NOMO-1 treated with dmso at 0.1 percent for 144 hours (cell line): ENCODE data around the gene OR4F15.
"Not testable (repeated sequence)": the region's sequence is repeated elsewhere in the genome, so short reads cannot be mapped to it uniquely, and the experiment has no call there.

ENCODE experiments used
- DNase-seq: peaks from one replicate; lab custom pipeline; 2025; ENCODE audit not compliant: unreplicated experiment; lab: John Stamatoyannopoulos, UW

The OR4F15 gene, protein sequence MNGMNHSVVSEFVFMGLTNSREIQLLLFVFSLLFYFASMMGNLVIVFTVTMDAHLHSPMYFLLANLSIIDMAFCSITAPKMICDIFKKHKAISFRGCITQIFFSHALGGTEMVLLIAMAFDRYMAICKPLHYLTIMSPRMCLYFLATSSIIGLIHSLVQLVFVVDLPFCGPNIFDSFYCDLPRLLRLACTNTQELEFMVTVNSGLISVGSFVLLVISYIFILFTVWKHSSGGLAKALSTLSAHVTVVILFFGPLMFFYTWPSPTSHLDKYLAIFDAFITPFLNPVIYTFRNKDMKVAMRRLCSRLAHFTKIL

DNA sequence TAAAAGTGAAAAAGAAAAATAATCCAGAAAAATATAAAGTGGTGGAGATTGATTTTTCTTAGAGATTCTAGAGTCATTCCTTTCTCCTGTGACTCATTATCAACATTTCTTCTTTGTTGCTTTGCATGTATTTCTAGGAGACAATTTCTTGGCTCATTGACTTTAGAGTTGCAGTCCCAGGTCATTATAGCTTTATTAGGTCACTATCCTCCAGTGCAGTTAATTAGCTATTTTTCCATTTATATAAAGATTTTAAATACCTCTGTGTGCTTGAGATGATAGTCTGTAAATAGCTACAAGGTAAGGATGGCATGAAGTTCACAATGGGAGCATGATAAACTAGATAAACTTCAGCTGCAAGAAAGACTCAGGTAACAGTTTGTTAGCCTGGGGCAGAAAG is at the start of gene OR4F15:
Gene OR4F15 (plus strand): TSS at position 301 of the 400 bp plus-strand sequence. CDS start 5,985 bp downstream, outside the sequence.
- DNase-seq = no peak

DNA sequence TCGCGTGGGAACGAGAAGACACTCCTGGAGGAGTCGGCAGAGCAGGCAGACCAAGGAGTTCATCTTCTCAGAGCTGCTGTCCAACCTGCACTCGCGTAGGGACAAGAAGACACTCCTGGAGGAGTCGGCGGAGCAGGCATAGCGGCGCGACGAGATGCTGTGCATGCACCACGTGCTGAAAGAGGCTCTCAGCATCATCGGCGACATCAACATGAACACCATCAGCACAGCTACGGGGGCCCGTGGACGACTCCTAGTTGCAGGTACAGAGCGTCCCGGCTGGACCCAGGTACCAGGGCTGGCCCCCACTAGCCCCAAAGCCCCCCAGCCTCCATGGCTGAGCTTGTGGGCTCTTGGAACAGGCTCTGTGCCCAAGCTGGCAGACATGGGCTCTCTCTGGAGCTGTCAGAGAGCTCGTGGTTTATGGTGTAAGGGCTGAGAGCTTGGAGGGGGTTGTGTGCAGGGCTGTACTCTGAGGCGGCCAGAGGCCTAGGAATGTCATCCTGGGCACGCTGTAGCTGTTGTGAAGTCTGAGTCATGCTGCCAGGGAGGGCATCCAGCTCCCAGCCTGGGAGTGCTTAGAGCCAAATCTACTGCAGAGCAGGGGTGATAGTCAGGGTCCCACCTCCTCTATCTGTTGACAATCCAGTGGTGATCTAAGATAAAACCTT is 47.2 kb upstream of the OR4F15 start:
- not testable (repeated sequence) for DNase-seq

DNA sequence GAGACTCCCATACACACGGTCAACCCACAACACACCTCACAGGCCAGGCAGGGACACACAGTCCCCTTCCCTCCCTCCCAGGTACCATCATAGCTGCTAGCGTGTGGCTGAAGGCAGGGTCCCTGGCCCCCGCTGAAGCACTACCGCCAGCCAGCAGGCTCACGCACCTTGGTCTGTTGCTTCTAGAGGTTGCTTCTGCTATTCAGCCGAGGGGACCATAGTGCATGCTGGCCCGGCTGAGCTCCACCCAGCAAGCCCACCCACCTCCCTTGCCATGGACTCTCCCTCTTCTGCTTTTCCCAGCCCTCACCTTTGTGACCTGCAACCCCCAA is 46.7 kb upstream of the OR4F15 start:
- DNase-seq = not testable (repeated sequence)

DNA sequence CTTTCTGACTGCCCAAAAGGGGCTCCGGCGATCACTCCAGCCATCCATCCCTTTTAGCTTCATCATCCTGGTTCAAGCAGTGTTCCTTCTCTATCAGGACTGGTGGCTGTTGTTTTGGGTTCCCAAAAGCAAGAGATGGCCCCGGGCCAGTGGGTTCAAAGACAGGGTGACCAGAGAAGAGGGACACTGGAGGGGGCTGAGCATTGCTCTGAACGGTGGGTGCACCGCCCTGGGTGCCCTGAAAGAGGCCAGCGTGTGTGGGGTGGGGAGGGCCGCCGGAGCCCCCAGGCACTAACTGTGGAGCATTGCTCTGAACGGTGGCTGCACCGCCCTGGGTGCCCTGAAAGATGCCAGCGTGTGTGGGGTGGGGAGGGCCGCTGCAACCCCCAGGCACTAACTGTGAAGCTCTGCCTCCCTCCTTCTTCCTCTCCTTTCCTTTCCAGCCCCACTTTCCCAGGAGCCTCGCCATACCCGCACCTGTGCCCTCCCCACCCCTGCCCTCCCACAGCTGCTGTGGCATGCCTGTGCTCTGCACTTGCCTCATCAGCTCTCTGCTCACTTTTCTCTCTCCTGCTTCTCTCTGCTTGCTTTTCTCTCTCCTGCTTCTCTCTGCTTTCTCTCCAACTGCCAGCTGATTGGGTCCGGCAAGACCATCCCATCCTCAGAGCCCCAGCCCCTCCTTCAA is 46.1 kb upstream of the OR4F15 start:
- no peak for DNase-seq

DNA sequence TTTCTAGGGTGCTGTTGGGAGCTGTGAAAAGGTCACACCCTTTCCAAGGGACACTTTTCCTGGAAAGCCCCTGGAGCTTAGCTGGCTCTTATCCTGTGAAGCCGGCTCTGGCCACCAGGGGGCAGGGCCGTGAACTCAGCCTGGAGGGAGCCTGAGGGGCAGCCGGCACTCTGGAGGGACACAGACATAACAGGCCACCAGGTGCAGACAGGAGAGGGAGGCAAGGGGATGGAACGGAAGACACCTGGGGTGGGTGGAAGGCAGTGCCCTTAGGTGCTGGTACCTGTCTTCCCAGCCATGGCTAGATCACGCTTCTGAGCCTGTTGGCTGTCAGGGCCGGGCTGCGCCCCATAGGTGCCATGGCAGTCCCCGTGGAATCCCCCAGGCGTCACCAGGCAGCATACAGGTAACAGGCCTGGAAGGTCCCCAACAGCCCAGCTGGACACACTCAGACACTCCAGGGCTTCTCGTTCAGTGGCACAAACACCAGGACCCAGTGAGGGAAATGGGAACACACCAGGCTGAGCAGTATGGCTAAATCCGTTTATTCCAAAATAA is 44.8 kb upstream of the OR4F15 start:
- DNase-seq = not testable (repeated sequence)

DNA sequence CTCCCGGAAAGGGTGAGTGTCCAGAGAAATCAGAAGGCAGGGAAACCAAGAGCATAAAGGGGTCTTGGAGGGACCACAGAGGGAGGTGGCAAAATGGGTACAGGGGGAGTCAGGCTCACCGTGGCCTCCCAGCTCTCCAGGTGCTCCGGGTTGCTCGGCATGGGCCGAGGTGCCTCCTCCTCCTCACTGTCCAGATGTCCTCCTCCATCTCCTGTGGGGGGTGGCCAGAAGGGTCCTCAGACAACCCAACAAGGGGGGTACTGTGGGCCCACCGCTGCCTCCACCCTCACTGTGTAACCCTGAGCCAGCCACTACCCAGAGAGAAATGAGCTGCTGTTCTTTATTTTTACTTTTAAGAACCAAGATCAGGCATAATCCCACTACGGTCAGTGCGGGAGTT is 39.1 kb upstream of the OR4F15 start:
- no peak for DNase-seq

DNA sequence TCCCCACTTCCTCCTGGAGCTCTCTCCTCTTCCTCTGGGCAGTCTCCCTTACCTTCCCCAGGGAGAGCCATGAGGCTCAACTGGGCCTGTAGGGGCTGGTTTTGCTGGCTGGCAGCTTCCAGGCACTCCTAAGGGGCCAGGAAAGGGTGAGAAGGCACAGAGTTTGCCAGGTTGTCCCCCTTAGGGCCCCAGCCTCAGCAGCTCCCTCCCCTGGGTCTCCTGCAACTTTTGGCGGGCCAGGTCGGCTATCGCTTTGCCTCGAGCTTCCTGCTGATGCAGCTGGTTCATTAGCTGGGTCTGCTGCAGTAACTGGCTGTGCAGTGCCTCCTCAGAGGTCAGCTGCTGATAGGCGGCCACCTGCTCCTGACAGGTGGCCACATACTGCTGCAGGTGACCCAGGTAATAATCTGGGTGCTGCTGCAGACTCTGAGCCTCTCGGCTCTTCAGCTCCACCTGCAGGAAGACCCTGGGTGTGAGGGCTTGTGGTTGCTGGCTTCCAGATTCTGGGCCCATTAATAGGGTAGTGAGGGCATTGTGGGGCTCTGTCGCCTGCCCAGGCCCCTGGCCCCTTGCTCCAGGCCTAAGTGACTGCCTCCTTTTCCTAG is 38.4 kb upstream of the OR4F15 start:
- no peak for DNase-seq

DNA sequence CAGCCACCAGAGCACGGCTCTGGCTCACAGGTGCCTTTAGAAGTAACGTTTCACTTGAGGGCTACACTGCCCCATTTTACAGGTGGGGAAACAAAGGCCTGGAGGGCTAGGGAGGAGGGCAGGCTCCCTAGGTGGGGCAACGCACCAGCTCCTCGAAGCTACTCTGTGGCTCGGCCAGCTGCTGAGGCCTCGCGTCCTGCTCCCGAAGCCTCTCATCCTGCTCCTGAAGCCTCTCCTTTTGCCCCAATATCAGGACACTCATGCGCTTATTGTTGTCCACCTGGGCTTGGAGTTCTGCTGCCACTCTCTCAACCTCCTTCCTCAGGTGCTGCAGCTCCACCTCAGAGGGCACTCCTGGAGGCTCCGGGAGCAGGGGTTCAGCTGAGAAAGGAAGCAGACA is 36.9 kb upstream of the OR4F15 start:
- no peak for DNase-seq

DNA sequence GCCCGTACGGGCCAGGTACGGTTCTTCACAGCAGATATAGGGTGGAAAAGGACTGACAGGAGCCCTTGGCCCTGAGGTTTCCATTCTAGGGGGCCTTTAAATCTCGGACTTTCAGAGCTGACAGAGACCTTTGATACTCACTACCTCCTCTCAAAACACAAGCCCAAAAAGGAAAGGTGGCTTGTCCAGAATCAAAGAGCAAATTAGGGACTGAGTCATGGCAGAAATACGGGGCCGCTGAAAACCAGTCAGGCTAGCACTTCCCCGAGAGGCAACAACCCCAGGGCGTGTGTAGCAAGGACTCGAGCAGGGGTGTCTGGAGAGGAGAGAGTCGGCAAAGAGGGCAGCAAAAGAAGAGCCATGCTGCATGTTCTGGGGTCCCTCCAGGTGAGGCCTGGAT is 33.4 kb upstream of the OR4F15 start:
- DNase-seq = not testable (repeated sequence)

DNA sequence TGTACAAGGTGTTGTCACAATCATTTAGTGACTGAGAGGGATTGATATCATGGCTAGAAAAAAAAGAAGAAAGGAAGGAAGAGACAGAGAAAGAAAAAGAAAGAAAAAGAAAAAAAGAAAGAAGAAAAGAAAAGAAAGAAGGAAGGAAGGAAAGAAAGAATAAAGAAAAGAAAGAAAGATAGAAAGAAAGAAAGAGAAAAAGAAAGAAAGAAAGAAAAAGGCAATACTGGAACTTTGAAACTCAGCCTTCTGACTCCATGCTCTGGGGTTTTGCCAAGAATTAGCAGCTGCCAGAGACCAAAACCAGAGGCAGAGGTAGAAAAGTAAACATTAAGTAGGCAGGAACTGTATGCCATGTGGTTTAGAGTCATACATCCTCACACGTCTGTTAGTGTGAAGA is 31.8 kb upstream of the OR4F15 start:
- DNase-seq = not testable (repeated sequence)

DNA sequence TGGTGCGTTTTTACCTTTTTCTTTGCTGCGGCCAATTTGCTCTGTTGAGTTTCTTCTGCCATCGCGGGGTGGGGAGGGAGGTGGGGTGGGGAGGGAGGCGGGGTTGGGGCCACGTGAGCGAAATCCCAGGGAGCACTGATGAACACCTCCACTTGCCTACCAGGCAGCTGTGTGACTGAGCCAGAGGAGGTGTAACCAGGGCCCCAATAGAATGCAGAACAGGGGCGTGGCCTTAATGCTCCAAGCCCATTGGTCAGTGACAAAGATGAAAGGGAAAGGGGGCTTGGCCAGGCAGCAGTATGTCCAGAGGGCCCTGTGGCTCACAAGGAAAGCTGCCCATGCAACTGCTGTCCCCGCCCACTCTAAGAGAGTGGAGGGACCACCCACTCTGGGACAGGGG is 30.1 kb upstream of the OR4F15 start:
- no peak for DNase-seq

DNA sequence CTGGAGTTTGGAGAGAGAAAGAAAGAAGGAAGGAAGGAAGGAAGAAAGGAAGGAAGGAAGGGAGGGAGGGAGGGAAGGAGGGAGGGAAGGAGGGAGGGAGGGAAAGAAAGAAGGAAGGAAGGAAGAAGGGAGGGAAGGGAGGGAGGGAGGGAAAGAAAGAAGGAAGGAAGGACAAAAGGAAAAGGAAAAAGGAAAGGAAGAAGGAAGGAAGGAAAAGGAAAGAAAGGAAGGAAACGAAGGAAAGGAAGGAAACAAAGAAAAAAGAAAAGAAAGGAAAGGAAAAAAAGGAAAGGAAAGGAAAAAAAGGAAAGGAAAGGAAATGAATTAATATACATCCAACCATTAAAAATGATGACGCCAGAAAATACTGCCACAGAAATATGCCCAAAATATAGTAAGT is 27.4 kb upstream of the OR4F15 start:
- DNase-seq = no peak

DNA sequence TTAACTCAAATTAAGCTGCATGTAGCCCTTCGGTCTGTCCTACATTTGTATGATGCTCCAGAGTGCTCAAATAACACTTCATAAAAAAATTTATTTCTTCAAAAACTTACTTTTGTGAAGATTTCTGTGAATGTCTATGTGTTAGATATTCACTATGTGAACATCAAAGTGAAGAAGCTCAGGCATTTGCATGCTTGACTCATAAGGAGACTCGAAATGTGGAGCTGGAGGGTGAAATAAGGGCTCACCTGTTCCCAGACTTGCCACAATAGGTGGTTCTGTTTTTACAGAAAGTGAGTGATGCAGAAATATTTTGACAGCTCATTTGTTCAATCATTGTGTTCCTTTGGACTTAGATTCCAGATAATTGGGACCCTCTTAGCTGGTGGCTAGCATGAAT is 25.6 kb upstream of the OR4F15 start:
- not testable (repeated sequence) for DNase-seq

DNA sequence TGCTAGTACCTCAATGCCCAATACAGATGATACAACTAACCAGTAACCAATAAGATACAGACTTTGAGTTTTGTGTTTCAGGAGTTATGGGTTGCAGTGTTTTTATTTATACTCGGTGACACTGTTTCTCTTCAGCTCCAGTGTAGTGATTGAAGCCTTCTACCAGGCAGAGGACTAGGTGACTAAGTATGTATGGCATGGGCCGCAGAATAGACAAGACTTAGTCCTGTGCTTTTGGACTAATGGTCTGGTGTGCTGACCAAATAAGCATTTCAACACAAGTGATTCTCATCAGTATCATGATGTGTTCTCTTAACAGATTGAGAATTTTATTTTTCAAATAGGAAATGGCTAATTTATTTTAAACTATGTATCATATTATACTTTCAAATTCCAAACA is 24.0 kb upstream of the OR4F15 start:
- DNase-seq = not testable (repeated sequence)

DNA sequence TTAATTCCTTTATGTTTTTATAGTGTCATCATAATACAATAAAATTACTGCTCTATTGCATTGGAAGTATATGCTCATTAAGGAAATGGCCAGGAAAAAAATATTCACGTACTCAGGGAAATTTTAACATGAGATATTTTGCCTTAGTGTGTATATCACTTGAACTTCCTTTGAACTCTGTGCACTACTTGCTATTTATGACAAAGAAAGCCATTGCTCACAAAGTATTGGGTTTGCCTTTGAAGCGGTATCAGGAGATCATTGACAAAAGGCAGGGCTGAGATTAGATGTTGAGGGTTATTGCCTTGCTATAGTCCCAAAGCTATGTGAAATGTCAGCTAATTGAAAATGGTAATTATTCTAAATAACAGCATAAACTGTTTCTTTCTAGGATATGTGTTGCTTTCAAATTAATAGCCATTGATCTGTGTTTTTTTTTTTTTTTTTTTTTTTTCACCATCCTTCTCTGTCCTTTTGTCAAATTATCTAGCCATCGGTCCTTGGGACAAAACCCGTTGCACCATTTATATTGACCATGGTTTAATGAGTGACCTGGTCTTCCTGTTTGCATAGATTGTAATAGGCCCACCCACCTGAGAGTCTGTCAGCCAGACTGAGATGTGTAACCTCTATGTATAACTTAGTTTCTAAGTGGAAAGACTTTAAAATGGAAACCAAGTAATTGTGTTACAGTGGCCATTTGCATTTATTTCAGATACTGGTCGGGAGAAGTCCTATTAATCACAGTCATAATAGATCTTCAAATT is 23.3 kb upstream of the OR4F15 start:
- DNase-seq = not testable (repeated sequence)

DNA sequence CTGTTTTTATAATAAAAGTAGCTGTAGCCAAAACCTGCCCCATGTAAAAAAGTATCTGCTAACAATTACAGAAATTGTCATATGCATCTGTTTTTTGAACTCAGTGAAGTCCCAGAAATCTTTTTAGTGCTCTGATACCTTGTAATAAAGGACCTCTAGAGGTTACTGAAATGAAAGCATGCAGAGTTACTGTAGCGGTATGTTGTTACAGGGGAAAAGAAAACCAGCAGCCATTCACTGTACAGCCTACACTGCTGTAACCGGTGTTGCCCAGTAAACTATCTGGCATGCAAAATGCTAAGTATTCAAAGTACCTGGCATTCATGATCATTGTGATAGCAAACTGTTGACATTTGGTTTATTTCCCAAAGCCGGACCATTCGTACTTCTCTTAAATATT is 21.3 kb upstream of the OR4F15 start:
- DNase-seq = not testable (repeated sequence)

DNA sequence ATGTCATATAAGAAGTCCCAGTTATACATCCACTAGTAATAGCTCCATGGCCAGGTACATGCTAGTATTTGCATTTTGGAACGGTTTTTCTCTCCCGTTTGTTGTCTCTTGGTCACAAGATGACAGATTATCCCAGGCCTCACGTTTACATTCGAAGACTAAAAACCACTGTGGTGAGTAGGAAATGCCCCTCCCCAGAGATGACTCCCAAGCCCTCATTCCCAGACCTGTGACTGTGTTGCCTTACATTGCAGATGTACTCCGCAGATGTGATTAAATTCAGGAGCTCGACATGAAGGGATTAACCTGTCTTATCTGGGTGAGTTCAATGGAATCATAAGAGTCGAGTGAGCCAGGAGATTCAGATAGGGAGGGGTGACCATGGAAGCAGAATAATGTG is 18.0 kb upstream of the OR4F15 start:
- not testable (repeated sequence) for DNase-seq

DNA sequence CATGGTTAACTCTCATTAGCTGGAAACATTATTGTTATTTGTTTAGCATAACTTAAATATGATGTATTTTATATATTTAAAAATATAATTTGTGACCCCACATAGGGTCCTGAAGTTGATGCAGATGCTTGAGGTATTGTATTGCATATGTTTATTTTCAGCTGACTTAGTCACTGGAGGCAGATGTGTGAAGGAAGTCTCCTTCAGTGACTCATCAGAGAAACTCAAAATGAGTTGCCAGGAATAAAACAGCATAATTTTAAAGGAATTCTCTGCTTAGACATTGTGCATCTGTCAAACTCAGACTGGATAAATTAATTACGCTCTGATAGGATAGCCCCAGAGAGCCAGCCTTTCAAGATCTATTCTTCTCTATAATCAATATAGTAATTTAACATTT is 16.5 kb upstream of the OR4F15 start:
- DNase-seq = no peak

DNA sequence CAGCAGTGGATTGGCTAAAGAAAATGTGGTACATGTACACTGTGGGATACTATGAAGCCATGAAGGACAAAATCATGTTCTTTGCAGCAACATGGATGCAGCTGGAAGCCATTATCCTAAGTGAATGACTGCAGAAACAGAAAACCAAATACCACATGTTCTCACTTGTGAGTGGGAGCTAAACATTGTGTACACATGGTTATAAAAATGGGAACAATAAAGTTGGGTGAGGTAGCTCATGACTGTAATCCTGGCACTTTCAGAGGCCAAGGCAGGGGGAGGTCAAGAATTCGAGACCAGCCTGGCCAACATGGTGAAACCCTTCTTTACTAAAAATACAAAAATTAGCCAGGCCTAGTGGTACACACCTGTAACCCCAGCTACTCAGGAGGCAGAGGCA is 12.3 kb upstream of the OR4F15 start:
- no peak for DNase-seq

DNA sequence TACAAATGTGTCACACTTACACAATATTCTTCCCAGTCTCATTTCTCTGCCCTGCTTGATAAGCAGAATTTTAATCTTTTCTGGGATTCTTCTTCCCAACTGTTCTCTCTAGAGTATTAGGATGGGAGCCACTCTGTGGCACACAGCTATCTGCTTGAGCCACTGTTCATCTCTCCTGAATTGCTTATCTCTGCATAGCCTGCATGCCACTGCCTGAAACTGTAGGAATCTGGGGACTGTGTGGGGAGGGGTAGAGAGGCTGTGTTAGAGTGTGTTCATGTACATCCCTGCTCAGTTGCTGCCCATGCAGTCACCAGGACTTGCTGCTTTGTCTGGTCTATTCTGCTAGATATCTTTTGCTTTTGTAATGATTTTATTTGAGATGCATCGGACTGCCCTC is 11.0 kb upstream of the OR4F15 start:
- no peak for DNase-seq

DNA sequence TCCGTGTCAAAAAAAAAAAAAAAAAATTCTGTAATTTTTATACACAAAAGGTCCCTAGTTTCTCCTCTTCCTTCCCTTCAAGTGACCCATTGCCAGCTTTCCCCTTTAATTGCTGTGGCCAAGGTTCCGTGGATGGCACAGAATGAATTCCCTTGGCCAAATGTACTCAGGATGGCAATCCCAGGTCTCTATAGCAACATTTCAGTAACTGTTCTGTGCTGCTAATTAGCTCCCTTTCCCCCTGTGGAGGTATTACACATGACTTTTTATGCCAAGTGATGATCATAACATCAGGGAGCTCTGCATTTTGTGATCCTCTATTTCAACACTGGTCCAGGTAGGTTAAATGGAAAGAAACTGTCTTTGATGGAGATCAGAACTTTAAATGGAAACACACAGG is 8.8 kb upstream of the OR4F15 start, which contains the start of gene OR4F6:
Gene OR4F6 (plus strand): TSS at position 301 of the 400 bp plus-strand sequence. CDS start 2,211 bp downstream, outside the sequence.
- no peak for DNase-seq
